C4-2B (cell line): ENCODE results near the gene VPS39.

Experiments used
- ZFX ChIP-seq: fragments of 450-650 bp; IDR thresholded peaks from 2 replicates; pipeline ENCODE4 v1.6.1; 2017
- TF ChIP-seq, protein P1 (sequence below): fragments of 450-650 bp; conservative IDR thresholded peaks from 2 replicates; pipeline ENCODE4 v1.5.1; 2017; ENCODE audit warnings: mild to moderate bottlenecking

DNA sequence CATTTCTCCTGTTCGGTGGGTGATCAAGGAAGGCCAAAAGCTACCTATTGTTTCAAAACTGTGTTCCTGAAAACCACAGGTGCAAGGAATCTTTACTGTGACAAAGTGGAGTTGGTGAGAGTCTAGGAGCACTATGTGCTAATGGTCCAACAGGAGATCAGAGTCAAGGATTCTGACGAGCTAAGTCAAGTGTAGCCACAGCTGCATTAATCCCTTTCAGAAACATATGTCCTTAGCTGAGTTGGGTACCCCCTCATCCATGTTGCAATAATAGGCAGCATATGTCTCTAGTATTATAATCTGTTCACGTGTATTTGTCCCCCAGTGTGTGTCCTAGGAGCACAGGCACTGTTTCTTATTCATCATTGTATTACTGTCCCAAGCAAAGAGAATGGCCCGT, 1.7 kb downstream of the VPS39 start:
- TF ChIP-seq, protein P1, sequence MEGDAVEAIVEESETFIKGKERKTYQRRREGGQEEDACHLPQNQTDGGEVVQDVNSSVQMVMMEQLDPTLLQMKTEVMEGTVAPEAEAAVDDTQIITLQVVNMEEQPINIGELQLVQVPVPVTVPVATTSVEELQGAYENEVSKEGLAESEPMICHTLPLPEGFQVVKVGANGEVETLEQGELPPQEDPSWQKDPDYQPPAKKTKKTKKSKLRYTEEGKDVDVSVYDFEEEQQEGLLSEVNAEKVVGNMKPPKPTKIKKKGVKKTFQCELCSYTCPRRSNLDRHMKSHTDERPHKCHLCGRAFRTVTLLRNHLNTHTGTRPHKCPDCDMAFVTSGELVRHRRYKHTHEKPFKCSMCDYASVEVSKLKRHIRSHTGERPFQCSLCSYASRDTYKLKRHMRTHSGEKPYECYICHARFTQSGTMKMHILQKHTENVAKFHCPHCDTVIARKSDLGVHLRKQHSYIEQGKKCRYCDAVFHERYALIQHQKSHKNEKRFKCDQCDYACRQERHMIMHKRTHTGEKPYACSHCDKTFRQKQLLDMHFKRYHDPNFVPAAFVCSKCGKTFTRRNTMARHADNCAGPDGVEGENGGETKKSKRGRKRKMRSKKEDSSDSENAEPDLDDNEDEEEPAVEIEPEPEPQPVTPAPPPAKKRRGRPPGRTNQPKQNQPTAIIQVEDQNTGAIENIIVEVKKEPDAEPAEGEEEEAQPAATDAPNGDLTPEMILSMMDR = no peak
- no peak for TF ChIP-seq ZFX
